Calu3 (cell line): ENCODE data around the gene FBXO34. TPM values are rescaled to one million over a fixed set of nuclear protein-coding genes. Genes with fewer than 3 reads are reported as not detected.

ENCODE experiments used
- BruUV-seq: library from RNA; stranded (reverse); fragments of 400-500 nt; replicated peaks from 2 replicates; lab custom pipeline; 2021; lab: Mats Ljungman, UMichigan
- CTCF ChIA-PET: fragments of 300-600 bp; sonication (Branson Sonifier 250); formaldehyde crosslinking; loops from one replicate; lab custom pipeline; 2022; ENCODE audit warnings: antibody characterized with exemption; lab: Charles Lee
- DNase-seq: peaks from one replicate; pipeline ENCODE4 v3.0.0; 2022
- H3K27ac Mint-ChIP-seq: one replicate; pipeline ENCODE4 v1.8.0; 2022; ENCODE audit warnings: mixed read lengths; ENCODE audit not compliant: unreplicated experiment
- H3K27me3 Mint-ChIP-seq: one replicate; pipeline ENCODE4 v1.8.0; 2022; ENCODE audit warnings: mixed read lengths; ENCODE audit not compliant: unreplicated experiment
- H3K36me3 Mint-ChIP-seq: one replicate; pipeline ENCODE4 v1.8.0; 2022; ENCODE audit warnings: mild to moderate bottlenecking, moderate library complexity, mixed read lengths; ENCODE audit not compliant: insufficient read depth, unreplicated experiment
- H3K4me1 Mint-ChIP-seq: one replicate; pipeline ENCODE4 v1.8.0; 2022; ENCODE audit warnings: mild to moderate bottlenecking, low read depth, mixed read lengths; ENCODE audit not compliant: unreplicated experiment
- H3K4me3 Mint-ChIP-seq: one replicate; pipeline ENCODE4 v1.8.0; 2022; ENCODE audit warnings: mild to moderate bottlenecking, low read depth, moderate library complexity, mixed read lengths; ENCODE audit not compliant: unreplicated experiment
- H3K9me3 Mint-ChIP-seq: one replicate; pipeline ENCODE4 v1.8.0; 2022; ENCODE audit warnings: low read depth, mixed read lengths; ENCODE audit not compliant: unreplicated experiment
- intact Hi-C: fragments of 100-400 bp; cut with micrococcal nuclease; formaldehyde crosslinking; loops from one replicate; pipeline ENCODE4 v1.10.0; 2022; ENCODE audit not compliant: unreplicated experiment
- total RNA-seq: library from RNA; stranded (reverse); gene quantifications from 2 replicates; pipeline ENCODE4 v1.2.3, GENCODE V29; 2022
- TF ChIP-seq, protein P1 (sequence below): fragments of 200-600 bp; IDR thresholded peaks from one replicate; pipeline ENCODE4 v1.8.0; 2022; ENCODE audit warnings: antibody characterized with exemption; ENCODE audit not compliant: unreplicated experiment

The FBXO34 gene
- total RNA-seq, 1 experiment from 2014 or later: 30.0 TPM

DNA sequence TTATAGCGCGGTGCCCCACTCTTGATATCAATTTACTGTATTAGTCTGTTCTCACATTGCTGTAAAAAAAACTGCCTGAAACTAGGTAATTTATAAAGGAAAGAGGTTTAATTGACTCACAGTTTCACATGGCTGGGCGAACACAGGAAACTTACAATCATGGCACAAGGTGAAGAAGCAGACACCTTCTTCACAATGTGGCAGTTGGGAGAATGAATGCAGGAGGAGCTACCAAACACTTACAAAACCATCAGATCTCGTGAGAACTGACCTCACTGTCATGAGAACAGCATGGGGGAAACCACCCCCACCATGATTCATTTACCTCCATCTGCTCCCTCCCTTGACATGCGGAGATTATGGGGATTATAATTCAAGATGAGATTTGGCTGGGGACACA lies 42.3 kb downstream of the FBXO34 start:
- TF ChIP-seq, protein P1, sequence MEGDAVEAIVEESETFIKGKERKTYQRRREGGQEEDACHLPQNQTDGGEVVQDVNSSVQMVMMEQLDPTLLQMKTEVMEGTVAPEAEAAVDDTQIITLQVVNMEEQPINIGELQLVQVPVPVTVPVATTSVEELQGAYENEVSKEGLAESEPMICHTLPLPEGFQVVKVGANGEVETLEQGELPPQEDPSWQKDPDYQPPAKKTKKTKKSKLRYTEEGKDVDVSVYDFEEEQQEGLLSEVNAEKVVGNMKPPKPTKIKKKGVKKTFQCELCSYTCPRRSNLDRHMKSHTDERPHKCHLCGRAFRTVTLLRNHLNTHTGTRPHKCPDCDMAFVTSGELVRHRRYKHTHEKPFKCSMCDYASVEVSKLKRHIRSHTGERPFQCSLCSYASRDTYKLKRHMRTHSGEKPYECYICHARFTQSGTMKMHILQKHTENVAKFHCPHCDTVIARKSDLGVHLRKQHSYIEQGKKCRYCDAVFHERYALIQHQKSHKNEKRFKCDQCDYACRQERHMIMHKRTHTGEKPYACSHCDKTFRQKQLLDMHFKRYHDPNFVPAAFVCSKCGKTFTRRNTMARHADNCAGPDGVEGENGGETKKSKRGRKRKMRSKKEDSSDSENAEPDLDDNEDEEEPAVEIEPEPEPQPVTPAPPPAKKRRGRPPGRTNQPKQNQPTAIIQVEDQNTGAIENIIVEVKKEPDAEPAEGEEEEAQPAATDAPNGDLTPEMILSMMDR: no peak
- CTCF ChIA-PET: no interaction called here
- peaks cover 13% of the 10 kb centered on the region for H3K36me3 Mint-ChIP-seq
- intact Hi-C loops: no loop called here
- H3K27ac Mint-ChIP-seq: peak overlapping the region; percentile 27
- no TSS peak for BruUV-seq
- peaks cover 9% of the 10 kb centered on the region for H3K9me3 Mint-ChIP-seq
- DNase-seq: no peak
- no peaks in the 10 kb centered on the region for H3K27me3 Mint-ChIP-seq
- no peaks in the 10 kb centered on the region for H3K4me1 Mint-ChIP-seq
- no peak overlapping the region for H3K4me3 Mint-ChIP-seq

- TF ChIP-seq, protein P1: no peak
- no peak for DNase-seq
- intact Hi-C loops: no loop called here
- H3K27ac Mint-ChIP-seq: no peak overlapping the region
- no TSS peak for BruUV-seq
- H3K9me3 Mint-ChIP-seq: peaks cover 9% of the 10 kb centered on the region
- H3K36me3 Mint-ChIP-seq: peaks cover 13% of the 10 kb centered on the region
- no peak overlapping the region for H3K4me3 Mint-ChIP-seq
- CTCF ChIA-PET: no interaction called here
- H3K4me1 Mint-ChIP-seq: no peaks in the 10 kb centered on the region
- H3K27me3 Mint-ChIP-seq: no peaks in the 10 kb centered on the region
Measured at GRCh38 chr14:55314449-55314848, 43.2 kb downstream of the FBXO34 start.

DNA sequence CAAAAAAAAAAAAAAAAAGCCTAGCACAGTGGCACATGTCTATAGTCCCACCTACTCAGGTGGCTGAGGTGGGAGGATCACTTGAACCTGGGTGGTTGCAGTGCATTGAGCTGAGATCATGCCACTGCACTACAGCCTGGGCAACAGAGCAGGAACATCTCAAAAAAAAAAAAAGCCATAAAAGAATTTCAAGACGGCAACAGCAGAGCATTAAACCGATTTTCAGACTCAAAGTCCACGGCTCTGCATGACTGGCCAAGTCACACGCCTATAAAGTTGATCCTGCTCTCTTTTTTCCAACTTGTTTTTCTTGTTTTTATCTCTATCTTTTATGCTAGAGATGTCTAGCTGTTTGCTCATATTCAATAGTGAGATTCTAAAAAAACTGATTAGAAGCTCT lies 45.3 kb downstream of the FBXO34 start:
- no peaks in the 10 kb centered on the region for H3K27me3 Mint-ChIP-seq
- no peak overlapping the region for H3K4me3 Mint-ChIP-seq
- CTCF ChIA-PET: interaction anchor here (0.7 kb wide), 1 partner anchor 13 kb away, joined by 3 read pairs; no protein-coding TSS in a partner anchor
- DNase-seq: no peak
- TF ChIP-seq, protein P1: no peak
- no peaks in the 10 kb centered on the region for H3K4me1 Mint-ChIP-seq
- H3K36me3 Mint-ChIP-seq: peaks cover 4% of the 10 kb centered on the region
- intact Hi-C loops: no loop called here
- peaks cover 6% of the 10 kb centered on the region for H3K9me3 Mint-ChIP-seq
- BruUV-seq: no TSS peak
- no peak overlapping the region for H3K27ac Mint-ChIP-seq

- no peaks in the 10 kb centered on the region for H3K4me1 Mint-ChIP-seq
- peaks cover 4% of the 10 kb centered on the region for H3K36me3 Mint-ChIP-seq
- no peak overlapping the region for H3K4me3 Mint-ChIP-seq
- CTCF ChIA-PET: interaction anchor here (0.6 kb wide), 1 partner anchor 20 kb away, joined by 5 read pairs; no protein-coding TSS in a partner anchor
- TF ChIP-seq, protein P1: no peak
- H3K9me3 Mint-ChIP-seq: peaks cover 6% of the 10 kb centered on the region
- BruUV-seq: no TSS peak
- intact Hi-C loops: no loop called here
- DNase-seq: no peak
- no peak overlapping the region for H3K27ac Mint-ChIP-seq
- no peaks in the 10 kb centered on the region for H3K27me3 Mint-ChIP-seq
Measured at GRCh38 chr14:55317542-55318306, 46.5 kb downstream of the FBXO34 start.
